TTC549 (cell line): ENCODE measurements around the gene ARHGAP29.

Source experiments
- FAIRE-seq: peaks from 2 replicates; lab custom pipeline; 2012; peaks lifted over from hg19 to GRCh38; lab: Jason Lieb, UNC

The ARHGAP29 gene

DNA sequence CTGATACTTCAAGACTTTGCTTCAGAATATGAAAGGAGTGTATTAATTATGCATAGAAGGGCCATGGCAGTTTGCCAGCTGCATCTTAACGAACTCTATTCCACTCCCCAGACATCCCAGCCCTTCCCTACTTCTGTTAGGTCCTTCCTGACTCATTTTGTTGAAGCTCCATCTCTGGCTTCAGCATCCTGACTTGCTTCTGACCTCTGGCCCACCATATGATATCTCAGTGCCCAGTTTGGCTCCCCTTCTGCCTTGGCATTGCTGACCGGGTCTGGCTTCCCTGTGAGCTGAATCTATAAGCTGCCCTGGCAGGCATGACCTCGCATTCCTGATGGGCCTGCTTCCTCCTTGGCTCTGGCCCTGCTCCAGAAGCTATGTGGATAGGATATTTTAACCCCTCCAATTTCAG lies 27.6 kb upstream of the ARHGAP29 start:
- FAIRE-seq = no peak

DNA sequence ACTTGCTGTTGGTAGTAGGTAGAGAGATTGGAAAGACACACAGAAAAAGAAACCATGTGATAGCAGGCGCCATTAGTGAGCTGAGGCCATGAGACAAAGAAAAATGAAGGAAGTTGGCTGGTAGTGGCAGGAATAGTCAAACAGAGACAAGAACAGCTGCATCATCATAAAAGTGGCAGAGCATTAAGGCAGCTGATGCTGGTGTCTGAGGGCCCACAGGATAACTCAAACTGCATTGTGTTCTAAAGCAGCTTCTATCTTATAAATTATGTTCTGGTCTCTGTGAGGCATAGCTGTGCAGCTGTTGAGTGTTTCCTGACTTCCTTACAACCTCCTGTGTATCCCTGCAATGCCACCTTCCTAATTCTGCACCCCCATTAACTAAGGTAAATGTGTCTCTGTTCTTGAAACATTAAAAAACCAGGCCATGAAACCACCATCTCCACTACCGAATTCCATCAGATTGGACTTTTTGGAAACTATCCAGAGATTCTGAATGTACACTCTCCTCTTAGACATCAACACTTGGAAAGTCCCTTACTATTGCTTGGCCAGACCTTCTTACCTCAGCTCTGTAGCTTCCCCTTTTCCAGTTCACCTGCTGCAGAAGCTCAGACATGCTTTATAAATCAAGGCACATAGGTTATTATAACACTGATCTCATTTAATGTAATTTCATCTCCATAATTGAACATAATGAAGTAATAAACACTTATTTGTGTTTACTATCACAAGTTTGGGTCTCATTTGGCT lies 23.4 kb upstream of the ARHGAP29 start:
- no peak for FAIRE-seq

DNA sequence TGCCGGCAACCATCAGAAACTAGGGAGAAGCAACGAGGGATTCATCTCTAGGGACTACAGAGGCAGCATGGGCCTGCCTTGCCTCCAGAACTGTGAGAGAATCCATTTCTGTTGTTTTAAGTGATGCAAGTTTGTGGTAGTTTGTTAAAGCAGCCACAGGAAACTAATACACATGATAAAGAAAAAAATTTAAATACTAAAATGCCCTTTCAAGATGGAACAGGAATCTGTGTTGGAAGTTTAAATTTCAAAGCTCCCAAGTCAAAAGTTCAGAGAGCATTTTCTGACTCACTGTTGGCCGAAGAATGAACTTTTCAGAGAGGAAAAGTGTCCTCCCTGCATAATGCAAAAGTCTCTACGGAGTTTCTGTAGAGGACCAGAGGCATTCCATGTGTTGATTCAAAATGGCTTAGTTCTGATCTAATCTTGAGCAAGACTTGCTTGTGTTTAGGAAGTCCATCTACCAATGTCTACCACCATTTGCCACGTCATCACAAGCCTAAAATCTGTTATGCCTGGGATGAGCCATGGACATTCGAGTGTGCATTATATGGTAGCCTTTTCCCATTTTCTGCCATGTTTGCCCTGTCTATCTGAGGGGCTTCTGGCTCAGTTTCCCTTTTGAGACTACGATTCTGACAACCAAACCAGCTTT lies 22.4 kb upstream of the ARHGAP29 start:
- no peak for FAIRE-seq

DNA sequence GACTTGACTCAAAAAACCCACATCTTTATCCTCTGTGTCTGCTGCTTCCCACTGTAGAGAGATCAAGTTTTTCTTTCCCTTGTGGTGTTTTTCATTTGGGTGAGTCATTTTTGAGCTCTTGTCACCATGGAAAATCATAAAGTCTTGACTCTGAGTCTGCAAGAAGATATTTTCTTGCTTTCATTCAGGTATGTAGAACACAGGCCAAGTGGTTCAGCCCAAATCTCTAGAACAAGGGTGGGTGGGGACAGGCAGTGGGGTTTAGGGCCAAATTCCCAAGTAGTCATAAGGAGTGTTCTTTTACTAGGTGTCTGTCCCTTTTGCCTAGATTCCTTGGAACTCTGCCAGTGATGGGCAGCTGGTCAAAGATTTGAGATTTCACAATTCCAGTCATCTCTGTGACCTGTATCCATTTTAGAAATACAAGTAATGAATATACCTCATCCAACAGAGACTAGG lies 21.5 kb upstream of the ARHGAP29 start:
- no peak for FAIRE-seq

DNA sequence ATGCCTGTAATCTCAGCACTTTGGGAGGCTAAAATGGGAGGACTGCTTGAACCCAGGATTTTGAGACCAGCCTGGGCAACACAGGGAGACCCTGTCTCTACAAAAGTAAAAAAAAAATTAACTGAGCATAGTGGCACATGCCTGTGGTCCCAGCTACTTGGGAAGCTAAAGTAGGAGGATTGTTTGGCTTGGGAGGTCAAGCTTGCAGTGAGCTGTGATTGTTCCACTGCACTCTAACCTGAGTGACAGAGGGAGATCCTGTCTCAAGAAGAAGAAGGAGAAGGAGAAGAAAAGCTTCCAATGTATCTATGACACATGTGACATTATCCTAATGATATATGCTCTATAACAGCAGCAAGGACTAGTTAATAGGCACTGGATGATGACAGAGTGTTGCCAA lies 20.1 kb upstream of the ARHGAP29 start:
- FAIRE-seq = no peak

DNA sequence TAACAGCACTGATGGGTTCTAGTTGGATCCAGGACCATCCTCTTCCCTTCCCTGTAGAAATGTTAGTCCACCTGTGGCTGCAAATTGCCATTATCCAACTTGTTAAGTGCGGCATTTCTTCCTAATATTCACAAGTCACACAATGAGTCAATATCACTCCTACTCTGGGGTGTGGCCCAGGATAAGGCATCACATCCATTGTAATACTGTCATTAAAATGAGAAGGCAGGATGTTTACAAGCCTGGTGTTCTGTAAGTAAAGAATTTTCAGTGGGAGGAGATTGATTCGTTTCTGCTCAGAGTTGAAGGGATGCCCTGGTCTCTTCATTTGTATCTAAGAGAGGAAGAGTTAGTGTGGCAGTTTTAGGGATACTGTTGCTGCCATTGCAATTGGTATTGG lies 18.1 kb upstream of the ARHGAP29 start:
- no peak for FAIRE-seq

DNA sequence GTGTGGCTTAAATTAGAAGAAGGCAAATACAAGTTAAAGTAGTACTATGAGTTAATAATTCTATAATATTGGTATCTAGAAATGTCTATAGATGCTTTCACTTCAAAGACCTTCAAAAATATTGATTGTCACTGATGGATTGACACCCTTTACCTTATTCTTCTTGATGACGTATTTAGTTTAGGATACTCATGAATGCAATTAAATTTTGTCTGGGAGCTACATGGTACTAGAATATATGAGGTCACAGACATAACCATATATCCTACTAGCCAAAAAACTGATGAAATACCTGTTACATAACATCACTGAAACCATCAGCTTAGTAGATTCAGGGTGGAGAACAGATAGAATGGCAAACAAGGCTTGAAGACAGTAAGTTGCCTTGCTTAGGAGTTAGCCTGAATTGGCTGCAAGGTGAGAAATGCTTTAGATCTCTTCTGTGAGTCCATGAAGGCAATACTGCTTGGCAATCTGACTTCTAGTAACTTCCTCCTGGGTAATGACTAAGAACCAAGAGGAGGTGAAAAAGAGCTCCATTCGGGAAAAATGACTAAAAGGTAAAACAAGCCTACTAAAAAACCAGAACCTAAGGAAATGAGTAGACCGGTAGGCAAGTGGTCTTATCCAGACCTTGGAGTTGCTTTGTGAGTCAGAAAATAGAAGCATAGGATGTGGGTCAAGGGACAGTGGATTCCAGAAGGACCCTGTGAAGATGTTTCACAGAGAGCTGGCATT lies 16.9 kb upstream of the ARHGAP29 start:
- no peak for FAIRE-seq

DNA sequence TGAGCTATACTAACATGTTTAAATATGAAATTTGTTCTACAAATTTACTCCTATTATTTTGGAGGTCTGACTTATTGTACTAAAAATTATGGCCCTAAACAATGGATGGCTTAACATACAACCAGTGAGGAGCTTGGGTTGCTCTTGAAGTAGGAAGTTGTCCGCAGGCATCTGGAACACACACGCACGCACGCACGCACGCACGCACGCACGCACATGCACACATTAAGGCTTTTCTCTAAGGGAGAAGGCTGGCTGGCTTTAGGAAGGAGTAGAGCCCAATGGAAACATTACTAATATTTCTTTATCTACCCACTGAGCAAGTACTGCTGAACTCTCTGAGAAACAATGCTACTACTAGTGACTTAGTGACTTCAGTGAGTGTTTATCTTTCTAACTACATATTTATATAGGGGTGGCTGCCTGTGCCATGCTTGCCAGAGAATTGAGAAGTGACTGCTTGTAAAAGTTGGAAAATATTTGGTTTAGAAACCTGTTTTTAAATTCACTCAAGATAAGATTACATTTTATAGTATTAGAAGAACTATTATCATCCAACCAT lies 16.2 kb upstream of the ARHGAP29 start:
- FAIRE-seq = no peak

DNA sequence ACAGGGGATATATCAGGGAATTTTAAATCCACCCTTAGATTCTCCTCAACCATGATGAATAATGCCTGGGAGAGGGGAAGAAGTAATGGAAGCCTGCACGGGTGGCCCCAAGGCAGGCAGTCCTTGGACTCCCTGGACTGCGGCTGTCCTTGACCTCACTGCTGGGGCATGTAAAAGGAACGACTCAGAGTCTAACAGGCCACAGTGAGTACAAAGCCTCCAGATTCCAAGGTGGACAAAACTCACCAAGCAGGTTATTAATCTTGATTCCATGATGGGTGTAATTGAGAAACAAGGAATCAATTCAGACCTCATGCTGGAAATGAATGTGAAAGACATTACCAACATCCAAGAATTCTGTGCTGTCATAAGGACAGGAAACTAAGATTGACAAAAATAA lies 13.0 kb upstream of the ARHGAP29 start:
- no peak for FAIRE-seq

DNA sequence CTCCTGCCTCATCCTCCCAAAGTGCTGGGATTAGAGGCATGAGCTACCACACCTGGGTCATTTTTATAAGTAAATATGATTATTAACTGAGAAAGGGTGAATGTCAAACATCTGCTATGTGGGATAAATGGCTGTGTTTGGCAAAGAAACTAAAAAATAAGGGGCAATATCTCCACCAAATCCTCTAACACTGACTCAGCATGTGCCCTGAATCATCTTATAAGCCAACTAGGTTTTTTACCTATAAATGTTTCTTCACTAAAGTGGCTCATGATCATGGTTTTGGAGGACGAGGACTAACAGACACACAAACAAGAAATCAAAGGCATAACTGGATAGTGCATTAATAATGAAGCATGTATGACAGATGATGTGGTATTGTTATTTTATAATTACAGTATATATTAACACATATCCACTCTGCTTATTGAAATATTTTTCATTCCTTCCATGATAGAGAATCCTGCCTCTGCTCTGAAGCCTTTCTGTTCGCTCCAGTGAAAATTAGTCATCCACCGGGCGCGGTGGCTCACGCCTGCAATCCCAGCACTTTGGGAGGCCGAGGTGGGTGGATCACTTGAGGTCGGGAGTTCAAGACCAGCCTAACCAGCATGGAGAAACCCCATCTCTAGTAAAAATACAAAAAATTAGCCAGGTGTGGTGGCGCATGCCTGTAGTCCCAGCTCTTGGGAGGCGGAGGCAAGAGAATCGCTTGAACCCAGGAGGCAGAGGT lies 11.7 kb upstream of the ARHGAP29 start:
- no peak for FAIRE-seq

DNA sequence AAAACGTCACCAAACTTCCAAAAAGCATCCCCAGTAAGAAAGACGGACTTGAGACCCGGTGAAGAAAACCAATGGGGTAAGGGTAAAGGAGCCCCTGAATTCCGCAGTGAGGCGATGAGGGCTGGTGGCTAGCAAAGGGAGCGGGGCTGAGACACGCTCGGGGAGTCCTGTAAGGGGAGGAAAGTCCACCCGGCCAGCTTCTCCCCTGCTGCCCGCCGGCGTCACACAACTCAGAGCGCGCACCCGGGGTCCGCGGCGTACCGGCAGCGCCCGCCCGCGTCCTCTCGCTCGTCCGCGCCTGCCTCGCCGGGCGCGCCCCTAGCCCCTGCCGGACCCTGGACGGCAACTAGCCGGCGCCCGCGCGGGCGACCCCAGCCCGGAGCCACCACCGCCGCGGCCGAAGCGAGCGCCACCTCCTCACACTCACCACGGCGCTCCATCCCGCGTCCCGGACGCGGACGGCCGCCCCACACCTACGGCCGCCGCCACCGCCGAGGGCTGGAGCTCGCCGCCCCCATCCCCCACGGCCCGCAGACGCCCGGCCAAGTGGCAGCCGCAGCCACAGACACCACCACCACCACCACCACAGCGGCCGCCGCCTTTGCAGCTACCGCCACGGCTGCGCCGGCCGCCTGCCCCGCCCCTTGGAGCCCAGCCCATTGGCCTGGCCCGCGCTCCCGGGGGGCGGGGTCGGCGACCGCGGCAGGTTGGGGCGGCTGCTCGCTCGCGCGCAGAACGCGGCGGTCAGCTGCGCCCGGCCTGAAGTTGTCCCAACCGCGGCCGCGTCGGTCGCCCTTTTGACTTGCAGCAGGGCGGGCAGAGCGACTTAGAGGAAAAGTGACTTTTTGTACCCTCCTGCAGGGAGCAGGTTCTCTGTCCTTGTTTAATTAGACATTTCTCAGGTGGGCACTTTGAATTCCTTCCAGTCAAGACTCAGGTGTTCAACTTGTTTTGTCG lies 10.0 kb upstream of the ARHGAP29 start:
- FAIRE-seq = no peak

DNA sequence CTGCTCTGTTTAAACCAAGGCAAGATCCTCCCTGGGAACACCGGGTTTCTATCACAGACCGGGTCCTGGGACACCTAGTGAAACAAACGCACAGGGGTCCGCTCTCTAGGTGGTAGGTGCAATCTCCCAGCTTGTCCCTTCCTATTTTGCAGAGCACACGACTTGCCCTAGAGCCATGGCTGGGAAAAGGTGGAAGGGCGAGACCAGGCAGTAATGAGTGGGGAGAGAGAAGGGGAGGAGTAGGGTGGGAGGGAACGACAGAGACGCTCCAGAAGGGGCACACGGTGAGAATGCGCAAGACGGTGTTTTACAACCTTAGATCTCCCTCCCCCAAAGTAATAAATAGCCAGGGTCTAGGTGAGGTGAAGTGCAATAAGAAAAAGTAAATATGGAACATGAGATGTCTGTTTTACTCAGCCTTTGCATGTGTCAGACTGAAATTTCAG lies 9.3 kb upstream of the ARHGAP29 start:
- no peak for FAIRE-seq

DNA sequence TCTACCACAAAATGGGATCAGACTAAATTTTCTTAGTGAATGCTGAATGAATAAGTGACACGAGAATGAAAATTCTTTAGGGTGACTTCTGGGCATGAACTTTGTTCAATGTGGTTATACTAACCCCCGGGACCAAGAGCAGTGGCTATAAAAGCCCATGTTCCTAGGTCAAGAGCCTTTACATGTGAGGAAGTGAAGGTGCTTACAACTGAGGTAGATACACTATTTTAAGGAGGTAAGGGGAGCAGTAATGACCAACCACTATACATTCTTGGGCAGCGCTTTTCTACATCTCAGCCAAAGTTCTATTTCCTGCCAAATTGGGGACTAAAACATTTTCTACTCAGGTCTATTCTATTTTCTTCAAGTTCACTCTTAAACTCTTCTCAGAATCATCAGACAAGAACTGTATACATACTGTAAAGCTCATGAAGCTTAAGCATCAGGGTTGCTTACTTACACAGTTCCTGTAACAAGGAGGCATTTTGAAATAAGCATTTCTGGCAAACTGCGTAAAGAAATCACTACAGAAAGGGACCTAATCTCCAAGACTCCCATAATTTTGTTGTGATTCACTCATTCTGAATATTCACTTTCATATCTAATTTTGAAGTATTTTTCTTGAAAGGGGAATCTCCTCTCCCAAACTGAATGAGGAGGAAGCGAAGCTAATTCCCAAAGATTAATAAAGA lies 8.5 kb upstream of the ARHGAP29 start:
- no peak for FAIRE-seq

DNA sequence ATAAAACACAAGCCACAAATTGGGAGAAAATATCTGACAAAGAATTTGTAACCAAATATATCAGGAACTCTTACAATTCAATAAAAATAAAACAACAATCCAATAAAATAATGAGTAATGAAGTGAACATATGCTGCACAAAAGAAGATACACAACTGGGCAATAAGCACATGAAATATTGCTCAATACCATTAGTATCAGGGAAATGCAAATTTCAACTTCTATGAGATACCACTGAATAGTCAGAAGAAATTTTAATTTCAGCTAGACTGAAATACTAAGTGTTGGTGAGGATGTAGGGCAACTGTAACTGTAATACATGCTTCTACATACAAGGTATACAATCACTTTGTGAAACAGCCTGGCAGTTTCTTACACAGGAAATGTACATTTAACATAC lies 7.4 kb upstream of the ARHGAP29 start:
- FAIRE-seq = no peak

DNA sequence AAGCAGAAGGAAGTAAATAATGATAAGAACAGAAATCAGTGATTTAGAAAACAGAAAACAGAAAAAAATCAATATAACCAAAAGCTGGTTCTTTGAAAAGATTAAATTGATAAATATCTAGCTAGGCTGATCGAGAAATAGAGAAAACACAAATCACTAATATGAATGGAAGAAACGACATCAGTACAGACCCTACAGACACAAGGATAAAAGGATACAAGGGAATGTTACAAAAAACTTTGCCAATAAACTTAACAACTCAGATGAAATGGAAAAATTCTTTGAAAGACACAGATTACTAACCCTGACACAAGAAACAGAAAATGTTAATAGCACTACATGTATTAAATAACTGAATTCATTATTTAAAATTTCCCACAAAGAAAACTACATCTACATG lies 6.3 kb upstream of the ARHGAP29 start:
- FAIRE-seq = peak; percentile 25

DNA sequence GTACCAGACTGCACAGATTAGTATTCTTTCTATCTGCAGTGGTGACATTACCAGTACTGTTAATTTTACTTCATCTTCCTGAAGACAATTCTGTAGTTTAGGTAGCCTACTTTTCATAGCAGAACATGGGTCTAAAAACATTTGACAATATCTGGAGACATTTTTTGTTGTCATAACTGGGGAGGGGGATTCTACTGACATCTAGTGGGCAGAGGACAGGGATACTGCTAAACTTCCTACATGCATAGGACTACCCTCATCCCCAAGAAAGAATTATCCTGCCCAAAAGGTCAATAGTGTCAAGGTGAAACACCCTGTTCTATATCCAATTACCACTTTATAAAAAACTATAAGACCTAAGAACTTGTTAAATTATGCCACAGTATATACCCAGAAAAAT lies 3.4 kb upstream of the ARHGAP29 start:
- FAIRE-seq = no peak

DNA sequence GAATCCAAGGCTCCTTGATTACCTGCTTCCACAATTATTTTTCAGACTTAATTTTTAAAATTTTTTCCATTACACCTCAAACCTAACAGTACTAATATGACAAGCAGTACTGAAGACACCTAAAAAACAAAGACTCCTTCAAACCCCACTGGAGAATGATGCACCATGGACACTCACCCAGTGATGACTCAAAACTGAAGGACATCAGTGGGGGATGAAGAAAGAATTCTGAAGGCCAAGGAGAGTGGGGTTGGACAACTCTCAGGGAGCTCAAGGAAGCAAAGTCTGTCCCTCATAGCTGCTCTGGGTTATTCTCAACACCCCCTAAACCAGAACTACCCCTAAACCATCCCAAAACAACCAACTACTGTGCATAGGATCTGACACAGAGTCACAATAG lies 2.4 kb upstream of the ARHGAP29 start:
- FAIRE-seq = no peak

DNA sequence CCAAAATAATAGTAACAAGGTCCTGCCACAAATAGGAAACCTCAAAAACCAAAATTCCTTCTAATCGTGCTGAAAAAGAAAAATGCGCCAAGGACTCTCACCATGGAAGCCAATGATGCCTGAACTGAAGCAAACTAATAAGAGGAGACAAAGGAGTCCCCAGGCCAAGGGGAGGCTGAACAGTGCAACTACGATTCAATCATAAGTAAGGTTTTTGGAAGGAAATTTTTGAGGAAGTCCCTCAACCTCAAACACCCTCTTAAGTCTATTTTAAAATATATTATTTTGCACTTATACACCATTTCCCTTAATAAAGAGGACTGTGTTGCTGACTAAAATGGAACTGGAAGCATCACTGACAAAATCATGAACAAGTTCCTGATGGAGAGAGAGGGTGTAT lies 1.7 kb upstream of the ARHGAP29 start:
- no peak for FAIRE-seq

DNA sequence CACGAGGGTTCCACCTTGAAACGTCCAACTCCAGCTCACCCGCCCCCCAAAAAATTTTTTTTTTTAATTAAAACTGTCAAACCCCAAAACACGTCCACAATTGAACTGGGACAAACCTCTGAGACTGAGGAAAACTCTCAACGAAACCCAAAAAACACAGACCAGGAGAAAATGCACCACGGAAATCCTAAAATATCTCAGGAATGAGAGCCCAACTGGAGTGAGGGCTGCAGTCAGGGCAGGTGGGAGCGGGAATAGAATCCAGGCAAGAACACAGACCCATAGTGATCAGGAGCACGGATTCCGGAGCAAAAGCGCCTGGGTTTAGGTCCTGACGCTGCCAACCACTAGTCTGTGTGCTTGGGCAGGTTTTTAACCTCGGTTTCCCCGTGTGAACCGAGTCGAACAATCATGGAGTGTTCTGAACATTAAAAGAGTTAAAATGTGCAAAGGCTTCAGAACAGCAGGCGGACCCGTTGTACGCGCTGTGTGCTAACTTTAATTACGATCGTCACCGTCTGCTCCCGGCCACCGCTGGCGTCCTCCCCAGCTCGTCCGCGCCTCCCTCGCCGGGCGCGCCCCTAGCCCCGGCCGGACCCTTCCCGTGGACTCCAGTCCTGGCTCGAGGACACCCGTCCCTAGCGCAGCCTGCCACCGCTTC lies 624 bp downstream of the ARHGAP29 start:
- no peak for FAIRE-seq

DNA sequence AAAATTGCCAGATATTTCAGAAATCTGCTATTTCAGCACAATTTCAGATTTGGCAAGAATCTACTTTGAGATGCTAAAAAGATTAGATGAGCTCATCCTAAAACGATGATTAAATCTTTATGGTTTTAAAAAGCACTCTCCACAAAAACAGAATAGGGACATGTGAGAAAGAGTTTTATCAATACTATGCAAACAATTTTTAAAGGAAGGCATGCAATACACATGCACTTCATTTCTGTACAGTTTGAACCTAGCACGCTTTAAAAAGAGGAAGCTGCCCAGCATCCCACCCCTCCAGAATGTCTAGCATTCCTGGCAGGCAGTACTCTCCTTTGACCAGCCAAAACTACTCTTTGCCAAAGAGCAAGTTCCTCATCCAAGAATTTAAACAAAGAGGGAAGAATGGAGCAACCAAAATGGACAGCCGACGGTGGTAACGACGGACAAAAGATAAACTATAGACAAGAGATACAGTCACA lies 1.3 kb downstream of the ARHGAP29 start:
- FAIRE-seq = no peak
